GM21367 (cell line): ENCODE measurements around the gene SLC5A9.
"Not testable (repeated sequence)": the region's sequence is repeated elsewhere in the genome, so short reads cannot be mapped to it uniquely, and the experiment has no call there.

Experiments used
- ATAC-seq: cut with Tn5 transposase; IDR thresholded peaks from one replicate; pipeline ENCODE4 v1.9.1; 2021; ENCODE audit not compliant: unreplicated experiment

Gene SLC5A9

DNA sequence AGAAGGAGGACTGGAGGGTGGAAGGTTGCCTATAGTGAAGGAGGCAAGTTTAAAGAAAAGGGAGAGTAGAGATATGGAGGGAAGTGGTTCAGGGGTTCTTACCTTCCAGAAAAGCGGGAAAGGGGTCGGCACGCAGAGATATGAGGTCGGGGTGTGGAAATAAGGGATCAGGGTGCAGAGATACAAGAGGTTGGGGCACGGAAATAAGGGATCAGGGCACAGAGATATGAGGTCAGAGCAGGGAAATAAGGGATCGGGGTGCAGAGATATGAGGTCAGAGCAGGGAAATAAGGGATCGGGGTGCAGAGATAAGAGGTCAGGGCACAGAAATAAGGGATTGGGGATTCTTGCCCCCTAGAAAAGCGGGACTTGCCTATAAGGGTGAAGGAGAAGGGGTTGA, 9.1 kb upstream of the SLC5A9 start:
- not testable (repeated sequence) for ATAC-seq

DNA sequence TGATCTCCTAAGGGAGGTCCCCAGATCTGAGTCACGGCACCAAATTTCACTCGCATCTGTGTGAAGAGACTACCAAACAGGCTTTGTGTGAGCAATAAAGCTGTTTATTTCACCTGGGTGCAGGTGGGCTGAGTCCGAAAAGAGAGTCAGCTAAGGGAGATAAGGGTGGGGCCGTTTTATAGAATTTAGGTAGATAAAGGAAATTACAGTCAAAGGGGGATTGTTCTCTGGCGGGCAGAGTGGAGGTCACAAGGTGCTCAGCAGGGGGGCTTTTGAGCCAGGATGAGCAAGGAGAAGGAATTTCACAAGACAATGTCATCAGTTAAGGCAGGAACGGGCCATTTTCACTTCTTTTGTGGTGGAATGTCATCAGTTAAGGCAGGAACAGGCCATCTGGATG, 8.2 kb upstream of the SLC5A9 start:
- ATAC-seq: not testable (repeated sequence)

DNA sequence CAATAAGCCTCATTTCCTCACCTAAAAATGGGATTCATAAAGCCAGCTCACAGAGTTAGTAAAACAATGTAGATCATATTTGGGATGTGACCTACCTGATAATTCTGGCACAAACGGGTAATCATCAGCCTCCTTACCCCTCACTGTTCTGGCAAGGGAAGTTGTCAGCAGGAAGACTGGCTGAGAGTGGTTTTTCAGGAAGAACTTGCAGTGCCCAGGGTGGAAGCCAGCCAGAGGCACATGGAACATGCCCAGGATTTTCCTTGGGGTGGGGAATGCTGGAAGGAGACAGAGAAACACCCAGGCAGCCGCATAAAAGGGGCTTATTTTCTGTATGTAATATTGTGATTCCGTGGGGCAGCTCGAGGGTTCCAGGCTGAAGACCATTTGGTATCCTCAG, 7.7 kb upstream of the SLC5A9 start:
- ATAC-seq: no peak

GRCh38 chr1:48215222-48215621, 7.3 kb upstream of the SLC5A9 start:
- no peak for ATAC-seq

DNA sequence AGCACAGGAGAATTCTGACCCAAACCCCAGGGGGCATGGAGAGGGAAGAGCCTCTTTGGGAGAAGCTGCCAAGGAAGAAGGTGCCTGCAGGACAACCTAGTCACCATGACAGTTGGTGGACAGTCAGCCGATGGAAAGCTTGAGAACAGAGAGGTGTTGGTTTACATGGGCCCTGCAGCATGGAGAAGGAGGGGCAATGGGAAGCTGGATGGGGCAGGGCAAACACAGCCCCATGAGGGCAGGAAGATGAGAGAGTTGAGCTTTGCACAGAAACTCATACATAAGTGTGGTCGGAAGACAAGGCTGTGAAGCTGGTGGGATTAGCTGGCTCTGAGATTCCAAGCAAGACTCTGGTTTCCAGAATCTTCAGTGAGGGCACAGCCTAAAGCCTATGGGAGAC, 6.6 kb upstream of the SLC5A9 start:
- no peak for ATAC-seq

- no peak for ATAC-seq
Observed at GRCh38 chr1:48216313-48216712, 6.2 kb upstream of the SLC5A9 start.

- no peak for ATAC-seq
Observed at GRCh38 chr1:48216941-48217340, 5.6 kb upstream of the SLC5A9 start.

GRCh38 chr1:48217856-48218255, 4.7 kb upstream of the SLC5A9 start:
- ATAC-seq: no peak

DNA sequence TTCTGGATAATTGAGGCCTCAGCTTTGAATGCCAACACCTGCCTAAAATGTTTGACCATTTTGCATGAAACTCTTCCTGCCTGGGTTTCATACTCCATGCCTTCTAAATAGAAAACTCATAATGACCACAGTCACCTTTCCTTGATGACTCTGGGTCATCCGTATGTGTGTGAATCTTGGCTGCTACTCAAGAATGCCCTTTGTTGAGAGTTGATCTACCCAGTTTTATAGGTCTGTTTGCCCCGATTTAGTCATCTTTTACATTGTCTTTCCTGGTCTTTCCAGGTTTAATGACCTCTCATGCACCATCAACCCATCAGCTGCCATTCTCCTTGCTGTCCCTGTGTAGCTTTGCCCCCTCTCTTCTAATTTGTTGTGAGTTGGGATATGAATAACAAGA, 2.7 kb upstream of the SLC5A9 start:
- ATAC-seq: no peak

DNA sequence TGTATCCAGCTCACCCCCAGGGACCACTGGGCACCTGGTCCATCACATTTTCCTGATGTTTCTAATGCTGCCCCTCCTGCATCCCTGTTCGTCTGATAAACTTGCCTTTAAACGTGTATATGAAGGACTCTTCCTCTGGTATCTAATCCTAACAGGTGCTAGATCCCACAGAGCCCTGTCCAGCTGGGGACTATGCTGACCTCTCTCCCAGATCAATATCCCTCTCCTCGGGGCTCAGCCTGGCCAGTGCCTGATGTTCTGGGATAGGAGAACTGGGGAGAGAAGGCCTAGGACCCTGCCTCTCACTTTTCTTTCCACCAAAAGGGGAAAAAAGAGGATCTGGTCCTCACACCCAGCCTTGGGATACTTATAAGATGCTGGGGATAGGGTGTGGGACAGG, 1.4 kb upstream of the SLC5A9 start:
- no peak for ATAC-seq

GRCh38 chr1:48221657-48222056, 859 bp upstream of the SLC5A9 start:
- ATAC-seq: no peak

DNA sequence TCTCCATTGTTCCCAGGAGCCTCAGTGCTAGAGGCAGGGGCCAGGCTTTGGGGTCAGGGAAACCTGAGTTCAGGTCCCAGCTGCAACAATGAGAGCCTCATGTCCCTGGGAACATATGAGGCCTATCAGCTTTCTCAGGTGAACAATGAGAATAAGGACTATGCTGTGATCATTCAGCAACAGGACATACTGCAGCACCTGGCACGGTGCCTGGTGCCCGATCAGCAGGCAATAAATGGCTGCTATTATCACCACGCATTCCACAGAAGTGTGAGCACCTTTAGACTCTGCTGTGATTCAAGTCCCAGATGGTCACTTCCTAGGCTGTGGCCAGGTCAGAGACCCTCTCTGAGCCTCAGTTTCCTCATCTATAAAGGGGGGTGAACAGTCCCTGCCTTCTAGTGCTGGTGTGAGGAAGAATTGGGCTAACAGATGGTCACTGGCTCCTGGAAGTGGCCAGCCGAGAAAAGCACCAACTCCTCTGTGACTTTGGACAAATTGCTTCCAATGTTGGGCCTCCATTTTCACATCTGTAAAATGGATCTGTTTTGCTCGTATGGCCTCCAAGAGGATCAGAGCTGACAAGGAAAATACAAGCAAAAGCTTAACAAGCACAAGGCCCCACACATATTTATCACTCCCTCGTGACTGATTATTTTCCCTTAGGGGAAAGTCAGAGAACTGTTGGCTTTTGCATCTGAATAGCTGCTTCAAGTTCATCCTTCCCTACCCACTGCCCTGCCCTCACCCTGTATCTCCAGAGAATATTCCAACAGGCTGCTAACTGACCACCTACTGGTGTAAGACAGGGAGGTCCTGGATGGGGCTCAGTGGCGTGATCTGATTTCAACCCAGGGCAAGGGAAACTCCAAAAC, 1.1 kb downstream of the SLC5A9 start:
- ATAC-seq: no peak

DNA sequence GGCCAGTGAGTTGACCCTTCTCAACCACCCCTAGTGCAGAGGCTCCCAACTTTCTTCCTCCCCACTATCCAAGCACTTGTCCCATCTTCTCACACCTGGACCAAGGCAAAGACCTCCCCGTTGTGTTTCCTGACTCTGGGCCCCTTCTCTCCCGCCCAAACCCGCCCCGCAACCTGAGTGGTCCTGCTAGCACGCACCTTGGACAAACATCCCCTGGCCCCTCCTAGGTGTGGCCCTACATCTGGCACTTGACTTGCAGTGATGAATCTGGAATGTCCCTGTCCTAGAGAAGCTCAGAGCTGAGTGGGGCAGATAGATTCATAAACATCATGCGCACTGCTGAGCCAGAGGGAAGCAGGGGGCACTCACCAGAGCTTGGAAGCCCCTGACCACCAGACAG, 2.3 kb downstream of the SLC5A9 start:
- ATAC-seq: no peak

- no peak for ATAC-seq
Observed at GRCh38 chr1:48225579-48225978, 3.1 kb downstream of the SLC5A9 start.

GRCh38 chr1:48227165-48228013, 4.9 kb downstream of the SLC5A9 start:
- no peak for ATAC-seq

DNA sequence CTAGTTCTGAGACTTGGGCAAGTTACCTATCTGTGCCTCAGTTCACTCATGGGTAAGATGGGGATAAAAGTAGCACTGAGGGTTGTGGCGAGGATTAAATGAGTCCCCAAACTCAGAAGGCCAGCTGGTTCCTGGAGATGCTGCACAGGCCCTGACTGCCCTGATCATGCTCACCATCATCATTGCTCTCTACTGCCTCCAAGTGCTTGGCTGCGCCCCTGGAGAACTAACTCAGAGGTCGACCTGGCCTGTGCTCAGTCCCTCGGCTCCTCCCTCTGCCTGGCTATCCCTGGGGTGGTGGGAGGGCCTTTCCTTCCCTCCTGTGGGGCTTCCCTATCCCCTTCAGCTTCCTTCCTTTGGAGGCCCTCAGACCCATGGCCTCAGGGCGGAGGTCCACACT, 5.6 kb downstream of the SLC5A9 start:
- no peak for ATAC-seq

DNA sequence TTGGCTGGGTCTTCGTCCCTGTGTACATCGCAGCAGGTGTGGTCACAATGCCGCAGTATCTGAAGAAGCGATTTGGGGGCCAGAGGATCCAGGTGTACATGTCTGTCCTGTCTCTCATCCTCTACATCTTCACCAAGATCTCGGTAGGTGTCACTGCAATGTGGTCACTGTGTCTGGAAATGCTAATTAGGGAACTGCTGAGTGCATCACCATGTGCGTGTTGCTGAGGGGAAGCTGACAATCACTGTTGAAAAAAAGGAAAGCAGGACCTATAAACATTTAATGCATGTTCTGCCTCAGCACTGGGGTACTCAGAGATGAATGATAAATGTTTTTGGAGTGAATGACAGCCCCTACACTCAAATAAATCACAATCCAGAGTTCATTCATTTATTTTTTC, 6.8 kb downstream of the SLC5A9 start:
- no peak for ATAC-seq

GRCh38 chr1:48230236-48230635, 7.7 kb downstream of the SLC5A9 start:
- no peak for ATAC-seq

DNA sequence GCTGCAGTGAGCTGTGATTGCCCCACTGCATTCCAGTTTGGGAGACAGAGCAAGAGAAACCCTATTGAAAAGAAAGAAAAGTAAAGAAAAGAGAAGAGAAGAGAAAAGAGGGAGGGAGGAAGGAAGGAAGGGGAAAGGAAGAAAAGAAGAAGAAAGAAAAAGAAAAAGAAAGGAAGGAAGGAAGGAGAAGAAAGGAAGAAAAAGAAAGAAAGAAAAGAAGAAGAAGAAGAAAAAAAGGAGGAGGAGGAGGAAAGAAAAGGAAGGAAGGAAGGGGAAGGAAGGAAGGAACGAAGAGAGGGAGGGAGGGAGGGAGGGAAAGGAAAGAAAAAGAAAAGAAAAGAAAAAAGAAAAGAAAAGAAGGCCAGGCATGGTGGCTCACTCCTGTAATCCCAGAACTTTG, 10.2 kb downstream of the SLC5A9 start:
- no peak for ATAC-seq

GRCh38 chr1:48233666-48234485, 11.4 kb downstream of the SLC5A9 start:
- no peak for ATAC-seq

GRCh38 chr1:48235652-48236051, 13.1 kb downstream of the SLC5A9 start:
- ATAC-seq: no peak
